Endometrium (tissue), 2 donors: Measurements from ENCODE around the gene CDK14.

Experiments used
- FAIRE-seq: peaks from 2 replicates; lab custom pipeline; 2012; peaks lifted over from hg19 to GRCh38; lab: Jason Lieb, UNC
- donor health status: control.
- donor health status: control.

The CDK14 gene

GRCh38 chr7:91206361-91206960, 610.3 kb downstream of the CDK14 start:
- no peak for FAIRE-seq

- no peak for FAIRE-seq
Observed at GRCh38 chr7:91212582-91212981, 616.5 kb downstream of the CDK14 start.

- no peak for FAIRE-seq
Observed at GRCh38 chr7:91226411-91226810, 630.3 kb downstream of the CDK14 start.

- FAIRE-seq = no peak
Observed at GRCh38 chr7:91228327-91228726, 632.2 kb downstream of the CDK14 start.

- no peak for FAIRE-seq
Observed at GRCh38 chr7:91228927-91229558, 632.9 kb downstream of the CDK14 start.

GRCh38 chr7:91230100-91230499, 634.0 kb downstream of the CDK14 start:
- FAIRE-seq = no peak

- no peak for FAIRE-seq
Observed at GRCh38 chr7:91230503-91230902, 634.4 kb downstream of the CDK14 start.

- FAIRE-seq = no peak
Observed at GRCh38 chr7:91233212-91233611, 637.1 kb downstream of the CDK14 start.

- FAIRE-seq = no peak
Observed at GRCh38 chr7:91235211-91235832, 639.2 kb downstream of the CDK14 start.

GRCh38 chr7:91239171-91239604, 643.1 kb downstream of the CDK14 start:
- FAIRE-seq = no peak

GRCh38 chr7:91239772-91240171, 643.7 kb downstream of the CDK14 start:
- FAIRE-seq = no peak

GRCh38 chr7:91240376-91240941, 644.3 kb downstream of the CDK14 start:
- FAIRE-seq = peak; percentile 78

- FAIRE-seq = no peak
Observed at GRCh38 chr7:91242097-91242844, 646.1 kb downstream of the CDK14 start.

- FAIRE-seq = no peak
Observed at GRCh38 chr7:91243591-91244301, 647.6 kb downstream of the CDK14 start.

GRCh38 chr7:91247500-91247899, 651.4 kb downstream of the CDK14 start:
- FAIRE-seq = no peak

- no peak for FAIRE-seq
Observed at GRCh38 chr7:91248996-91249395, 652.9 kb downstream of the CDK14 start.

- FAIRE-seq = no peak
Observed at GRCh38 chr7:91249506-91250233, 653.5 kb downstream of the CDK14 start.

GRCh38 chr7:91250706-91251105, 654.6 kb downstream of the CDK14 start:
- no peak for FAIRE-seq

- FAIRE-seq = no peak
Observed at GRCh38 chr7:91251877-91252276, 655.8 kb downstream of the CDK14 start.
